ENCODE data around the gene SLIT1. TPM values are rescaled to one million over a fixed set of nuclear protein-coding genes. Genes with fewer than 3 reads are reported as not detected.

The SLIT1 gene
- total RNA-seq, 1 donor from 2014 or later: 25.5 TPM

GRCh38 chr10:97192952-97193435, 7.2 kb upstream of the SLIT1 start:
- no peak for TF ChIP-seq CTCF (IDR thresholded peaks at IDR 0.05; ENCODE audit: unreplicated experiment)
- no peak overlapping the region for H3K27ac Mint-ChIP-seq
- no peaks in the 10 kb centered on the region for H3K36me3 Mint-ChIP-seq (ENCODE audit: insufficient read depth)
- H3K4me3 Mint-ChIP-seq (ENCODE audit: low read depth): no peak overlapping the region
- H3K9me3 Mint-ChIP-seq (ENCODE audit: low read depth): no peaks in the 10 kb centered on the region
- peaks cover 62% of the 10 kb centered on the region for H3K27me3 Mint-ChIP-seq
- H3K4me1 Mint-ChIP-seq (ENCODE audit: low read depth): peaks cover 12% of the 10 kb centered on the region
- no peak for DNase-seq (ENCODE audit: low spot score, unreplicated experiment)

DNA sequence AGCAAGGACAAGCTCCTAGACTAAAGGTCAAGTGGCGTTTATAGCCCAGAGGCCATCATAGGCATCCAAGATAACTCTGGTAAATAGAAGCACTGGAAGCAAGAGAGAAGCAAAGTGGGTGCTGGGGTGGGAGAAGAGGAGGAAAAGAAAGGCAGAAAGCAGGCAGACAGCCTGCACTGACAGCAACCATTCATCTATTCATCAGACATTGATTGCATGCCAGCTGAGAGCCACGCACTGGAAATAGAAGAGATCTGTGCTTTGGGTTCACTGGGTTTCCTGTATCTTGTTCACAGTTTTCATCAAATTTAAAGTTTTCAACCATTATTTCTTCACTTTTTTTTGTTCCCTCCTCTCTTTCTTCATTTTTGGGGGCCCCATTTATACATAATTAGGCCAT, 4.7 kb upstream of the SLIT1 start:
- no peak for TF ChIP-seq CTCF (IDR thresholded peaks at IDR 0.05; ENCODE audit: unreplicated experiment)
- Mint-ChIP-seq H3K4me1 (ENCODE audit: low read depth) (peaks cover 12% of the 10 kb centered on the region), H3K4me3 (ENCODE audit: low read depth) (no peak overlapping the region), H3K36me3 (ENCODE audit: insufficient read depth) (no peaks in the 10 kb centered on the region), H3K27me3 (peaks cover 62% of the 10 kb centered on the region), H3K27ac (no peak overlapping the region), H3K9me3 (ENCODE audit: low read depth) (no peaks in the 10 kb centered on the region)
- DNase-seq (ENCODE audit: low spot score, unreplicated experiment): no peak

DNA sequence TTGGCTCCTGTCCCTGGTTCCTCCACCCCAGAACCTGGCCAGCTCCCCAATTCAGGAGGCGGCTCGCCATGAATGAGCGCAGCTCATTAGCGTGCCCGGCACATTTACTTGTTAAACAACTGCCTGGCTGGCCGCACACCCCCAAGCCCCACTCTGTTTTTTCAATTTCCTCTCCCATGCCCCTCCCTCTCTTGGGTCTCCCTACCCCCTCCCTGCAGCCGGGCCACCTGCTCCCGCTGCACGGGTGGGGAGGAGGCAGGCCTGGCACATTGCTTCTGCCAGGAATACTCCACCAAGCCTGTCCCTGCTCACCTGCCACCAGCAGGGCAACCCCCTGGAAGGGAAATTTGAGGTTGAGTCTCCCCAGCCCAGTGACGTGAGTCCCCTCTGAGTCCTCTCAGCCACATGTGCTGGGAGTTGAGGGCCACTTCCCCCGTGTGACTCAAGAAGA, 2.5 kb upstream of the SLIT1 start:
- Mint-ChIP-seq H3K4me3 (ENCODE audit: low read depth) (no peak overlapping the region), H3K27me3 (peaks cover 72% of the 10 kb centered on the region), H3K9me3 (ENCODE audit: low read depth) (no peaks in the 10 kb centered on the region), H3K27ac (no peak overlapping the region), H3K4me1 (ENCODE audit: low read depth) (peaks cover 23% of the 10 kb centered on the region), H3K36me3 (ENCODE audit: insufficient read depth) (no peaks in the 10 kb centered on the region)
- no peak for DNase-seq (ENCODE audit: low spot score, unreplicated experiment)
- TF ChIP-seq CTCF (IDR thresholded peaks at IDR 0.05; ENCODE audit: unreplicated experiment): no peak

DNA sequence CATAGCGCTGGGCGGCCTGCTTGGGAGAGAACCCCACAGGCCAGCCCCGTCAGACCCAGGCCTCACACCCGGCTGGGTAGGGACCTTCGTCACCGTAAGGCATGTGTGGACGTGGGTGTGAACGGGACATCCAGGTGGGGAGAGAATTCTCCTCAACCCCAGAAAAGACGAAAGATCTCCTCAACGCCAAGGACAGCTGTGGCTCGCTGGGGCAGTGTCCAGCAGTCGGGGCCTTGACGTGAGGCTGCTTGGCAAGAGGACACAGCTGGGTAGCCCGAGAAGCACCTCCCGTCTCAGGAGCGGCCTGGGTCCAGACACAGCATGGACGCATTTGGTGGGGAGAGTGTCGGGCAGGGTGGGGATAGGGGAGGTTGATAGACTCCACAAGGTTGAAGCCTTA, 1.2 kb upstream of the SLIT1 start:
- Mint-ChIP-seq H3K27ac (no peak overlapping the region), H3K9me3 (ENCODE audit: low read depth) (no peaks in the 10 kb centered on the region), H3K4me1 (ENCODE audit: low read depth) (peaks cover 23% of the 10 kb centered on the region), H3K36me3 (ENCODE audit: insufficient read depth) (no peaks in the 10 kb centered on the region), H3K27me3 (peaks cover 66% of the 10 kb centered on the region), H3K4me3 (ENCODE audit: low read depth) (peak overlapping the region; percentile 79)
- DNase-seq (ENCODE audit: low spot score, unreplicated experiment): no peak
- TF ChIP-seq CTCF (IDR thresholded peaks at IDR 0.05; ENCODE audit: unreplicated experiment): no peak

DNA sequence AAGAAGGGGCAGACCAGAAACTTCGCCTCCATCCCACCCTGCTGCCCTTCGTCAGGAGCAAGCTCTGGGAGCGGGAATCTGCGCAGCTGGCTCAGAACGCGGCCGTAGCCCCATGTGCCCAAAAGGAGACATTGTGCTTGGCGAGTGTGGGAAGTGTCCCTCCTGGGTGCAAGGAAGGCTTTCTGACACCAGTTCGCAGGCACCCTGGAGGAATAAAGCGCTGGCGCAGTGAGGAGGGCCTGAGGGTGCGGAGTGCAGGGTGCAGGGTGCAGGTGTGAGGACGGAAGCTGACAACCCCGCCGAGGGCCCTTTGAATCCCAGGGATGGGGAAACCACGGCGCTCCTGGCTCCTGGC, 811 bp downstream of the SLIT1 start:
- Mint-ChIP-seq H3K9me3 (ENCODE audit: low read depth) (no peaks in the 10 kb centered on the region), H3K36me3 (ENCODE audit: insufficient read depth) (no peaks in the 10 kb centered on the region), H3K27ac (peak overlapping the region; percentile 68), H3K4me3 (ENCODE audit: low read depth) (peak overlapping the region; percentile 80), H3K27me3 (peaks cover 69% of the 10 kb centered on the region), H3K4me1 (ENCODE audit: low read depth) (peaks cover 16% of the 10 kb centered on the region)
- TF ChIP-seq CTCF (IDR thresholded peaks at IDR 0.05; ENCODE audit: unreplicated experiment): no peak
- DNase-seq (ENCODE audit: low spot score, unreplicated experiment): no peak
